GM12873 (cell line): Measurements from ENCODE around the gene SLBP.
A peak's percentile ranks its signal among the peaks of the same experiment; 100 is the strongest.

Source experiments
- CTCF ChIP-seq: IDR thresholded peaks from 2 replicates; pipeline ENCODE4 v1.5.1; 2012; ENCODE audit warnings: low read depth, mild to moderate bottlenecking, moderate library complexity, low read length, control low read depth; ENCODE audit not compliant: insufficient read depth; ENCODE audit errors: missing control alignments

The SLBP gene

GRCh38 chr4:1732911-1733310, 20.8 kb upstream of the SLBP start:
- no peak for TF ChIP-seq CTCF

- no peak for TF ChIP-seq CTCF
These were observed 19.1 kb upstream of the SLBP start for GRCh38 chr4:1731180-1731579.

GRCh38 chr4:1730532-1731135, 18.5 kb upstream of the SLBP start:
- TF ChIP-seq CTCF = no peak

GRCh38 chr4:1728061-1728980, 16.2 kb upstream of the SLBP start:
- no peak for TF ChIP-seq CTCF

- no peak for TF ChIP-seq CTCF
These were observed 15.3 kb upstream of the SLBP start for GRCh38 chr4:1727117-1728031.

- peak; percentile 99 for TF ChIP-seq CTCF
These were observed 14.2 kb upstream of the SLBP start for GRCh38 chr4:1726146-1726934.
